IMR-90 (cell line): ENCODE results near the gene DMXL2. TPM values are rescaled to one million over a fixed set of nuclear protein-coding genes. Genes with fewer than 3 reads are reported as not detected.

Source experiments
- ATAC-seq: fragments of 200-7000 bp; cut with Tn5 transposase; 2 replicates; pipeline ENCODE4 v1.9.1; 2020; ENCODE audit warnings: low read depth, mild to moderate bottlenecking, moderate library complexity
- BruUV-seq: library from RNA; stranded (reverse); fragments of 400-500 nt; replicated peaks from 2 replicates; lab custom pipeline; 2021; lab: Mats Ljungman, UMichigan
- CTCF ChIA-PET: fragments of 300-600 bp; formaldehyde crosslinking; extraction: SDS; loops from one replicate; lab custom pipeline; 2021; ENCODE audit warnings: antibody characterized with exemption; lab: Yijun Ruan, JAX
- POLR2A ChIA-PET: fragments of 300-600 bp; sonication (Branson Sonifier 250); formaldehyde crosslinking; loops from one replicate; lab custom pipeline; 2022; ENCODE audit warnings: antibody characterized with exemption; ENCODE audit not compliant: unreplicated experiment; lab: Charles Lee
- DNase-seq: peaks from one replicate; pipeline ENCODE4 v3.0.0; 2013
- H2AFZ ChIP-seq: replicated peaks from 2 replicates; pipeline ENCODE3; 2013; ENCODE audit warnings: low read length, mild to moderate bottlenecking; ENCODE audit not compliant: poor library complexity
- H2AK5ac ChIP-seq: 2 replicates; pipeline ENCODE4 v1.6.1; 2013; ENCODE audit warnings: low read depth, low read length, inconsistent platforms
- H2AK9ac ChIP-seq: replicated peaks from 2 replicates; pipeline ENCODE3; 2013; ENCODE audit warnings: mild to moderate bottlenecking, low read depth, low read length, moderate library complexity; ENCODE audit not compliant: poor library complexity
- H2BK120ac ChIP-seq: 2 replicates; pipeline ENCODE4 v1.6.1; 2013; ENCODE audit warnings: low read depth, low read length, inconsistent platforms
- H2BK15ac ChIP-seq: 3 replicates; pipeline ENCODE4 v1.6.1; 2013; ENCODE audit warnings: low read depth, low read length, inconsistent platforms
- H2BK20ac ChIP-seq: 2 replicates; pipeline ENCODE4 v1.6.1; 2013; ENCODE audit warnings: low read depth, mild to moderate bottlenecking, inconsistent platforms, low read length, moderate library complexity
- H2BK5ac ChIP-seq: 2 replicates; pipeline ENCODE4 v1.6.1; 2013; ENCODE audit warnings: mild to moderate bottlenecking, low read depth, low read length, inconsistent platforms; ENCODE audit not compliant: poor library complexity, severe bottlenecking
- H3K14ac ChIP-seq: replicated peaks from 2 replicates; pipeline ENCODE4 v1.6.1; 2013; ENCODE audit warnings: low read depth, low read length, inconsistent platforms
- H3K18ac ChIP-seq: 2 replicates; pipeline ENCODE4 v1.6.1; 2013; ENCODE audit warnings: low read depth, low read length, control low read depth
- H3K23ac ChIP-seq: 2 replicates; pipeline ENCODE4 v1.6.1; 2013; ENCODE audit warnings: low read depth, low read length, inconsistent platforms
- H3K27ac ChIP-seq: 2 replicates; pipeline ENCODE4 v1.5.1; 2013; ENCODE audit warnings: mild to moderate bottlenecking, control low read depth, low read length; ENCODE audit not compliant: insufficient read depth
- H3K27me3 ChIP-seq: 2 replicates; pipeline ENCODE4 v1.6.1; 2013; ENCODE audit warnings: low read length; ENCODE audit not compliant: control insufficient read depth, insufficient read depth
- H3K36me3 ChIP-seq: 2 replicates; pipeline ENCODE4 v1.6.1; 2013; ENCODE audit warnings: low read length, mixed read lengths; ENCODE audit not compliant: control insufficient read depth, insufficient read depth
- H3K4ac ChIP-seq: 2 replicates; pipeline ENCODE4 v1.6.1; 2013; ENCODE audit warnings: low read depth, low read length, inconsistent platforms
- H3K4me1 ChIP-seq: 2 replicates; pipeline ENCODE4 v1.6.1; 2013; ENCODE audit warnings: low read length, mixed read lengths; ENCODE audit not compliant: control insufficient read depth, insufficient read depth
- H3K4me2 ChIP-seq: 2 replicates; pipeline ENCODE4 v1.6.1; 2013; ENCODE audit warnings: low read depth, mild to moderate bottlenecking, control low read depth, low read length, moderate library complexity
- H3K4me3 ChIP-seq: 2 replicates; pipeline ENCODE4 v1.5.1; 2013; ENCODE audit warnings: low read depth, mild to moderate bottlenecking, control low read depth, low read length, moderate library complexity; ENCODE audit not compliant: insufficient read depth
- H3K56ac ChIP-seq: 2 replicates; pipeline ENCODE4 v1.6.1; 2013; ENCODE audit warnings: low read length, inconsistent platforms; ENCODE audit not compliant: insufficient read depth; ENCODE audit errors: extremely low read depth
- H3K79me1 ChIP-seq, 2 experiments: 2 replicates each; pipeline ENCODE4 v1.6.1; 2013; ENCODE audit warnings: low read length in 2 of 2, inconsistent platforms in 1 of 2, low read depth in 1 of 2
- H3K9ac ChIP-seq: 2 replicates; pipeline ENCODE4 v1.6.1; 2013; ENCODE audit warnings: low read depth, low read length, control low read depth
- H3K9me1 ChIP-seq: 2 replicates; pipeline ENCODE4 v1.6.1; 2013; ENCODE audit warnings: low read length, inconsistent platforms; ENCODE audit not compliant: insufficient read depth
- H3K9me3 ChIP-seq: 2 replicates; pipeline ENCODE4 v1.6.1; 2013; ENCODE audit warnings: low read length; ENCODE audit not compliant: control insufficient read depth, insufficient read depth
- H4K20me1 ChIP-seq: 2 replicates; pipeline ENCODE4 v1.6.1; 2013; ENCODE audit warnings: low read length, inconsistent platforms; ENCODE audit not compliant: insufficient read depth
- H4K5ac ChIP-seq: 2 replicates; pipeline ENCODE4 v1.6.1; 2013; ENCODE audit warnings: mild to moderate bottlenecking, low read depth, low read length, control low read depth
- H4K8ac ChIP-seq, 2 experiments: 2 replicates each; pipeline ENCODE4 v1.6.1; 2013; ENCODE audit warnings: low read depth in 2 of 2, low read length in 2 of 2, control low read depth in 1 of 2, inconsistent platforms in 1 of 2
- H4K91ac ChIP-seq: 2 replicates; pipeline ENCODE4 v1.6.1; 2013; ENCODE audit warnings: low read depth, low read length, inconsistent platforms; ENCODE audit not compliant: insufficient read depth
- BHLHE40 ChIP-seq: fragments of 150-350 bp; IDR thresholded peaks from 2 replicates; pipeline ENCODE4 v1.6.1; 2016; ENCODE audit warnings: mild to moderate bottlenecking, low read depth, low read length
- MAFK ChIP-seq: IDR thresholded peaks from 2 replicates; pipeline ENCODE4 v1.6.1; 2012; ENCODE audit warnings: low read depth, low read length, improper control_type of control experiment
- WGBS, 2 experiments: methylation state at CpG; one replicate each; pipeline versions ENCODE4 v1.1.5 to v1.1.7; 2013; ENCODE audit warnings: missing lambda C conversion rate in 2 of 2; ENCODE audit not compliant: insufficient read length in 1 of 2; ENCODE audit errors: extremely low coverage in 2 of 2; 5-methylcytosine and 5-hydroxymethylcytosine counted together
- dilution Hi-C: fragments of 300-500 bp; cut with HindIII; formaldehyde crosslinking; loops from one replicate; pipeline ENCODE4 v1.14.3; 2018; ENCODE audit warnings: low sequenced_read_pairs; ENCODE audit not compliant: unreplicated experiment
- in situ Hi-C: fragments of 300-500 bp; cut with MboI; formaldehyde crosslinking; loops from 3 replicates; pipeline ENCODE4 v1.14.3; 2019; ENCODE audit warnings: low sequenced_read_pairs, inconsistent platforms, mixed read lengths
- intact Hi-C: fragments of 100-400 bp; cut with micrococcal nuclease; formaldehyde crosslinking; loops from 2 replicates; pipeline ENCODE4 v1.10.0; 2022
- polyA plus RNA-seq, 3 experiments: library from polyadenylated mRNA; depleted of rRNA; stranded (reverse); fragments of >200 nt; gene quantifications; 2 replicates each; pipeline ENCODE4 v1.2.3, GENCODE V29; 2012; ENCODE audit warnings: low replicate concordance in 1 of 3
- total RNA-seq: library from RNA; depleted of rRNA; stranded (reverse); fragments of >200 nt; gene quantifications from 2 replicates; pipeline ENCODE4 v1.2.3, GENCODE V29; 2012

Gene DMXL2
- total and polyA plus RNA-seq, 2 of the 4 experiments (the other 2 are of a cell fraction): 9.7 to 21.9 TPM

- Histone ChIP-seq H4K20me1 (no peaks in the 10 kb centered on the region), H4K91ac (no peak overlapping the region), H3K56ac (no peak overlapping the region), H3K4me2 (no peak overlapping the region), H3K14ac (no peak overlapping the region), H3K27ac (no peak overlapping the region), H3K18ac (no peak overlapping the region), H3K4me1 (no peaks in the 10 kb centered on the region), H2AK9ac (no peak overlapping the region), H4K5ac (no peak overlapping the region), H3K9me3 (no peaks in the 10 kb centered on the region), H3K9ac (no peak overlapping the region), H2AFZ (no peak overlapping the region), H2BK20ac (no peak overlapping the region), H2BK120ac (no peak overlapping the region), H2BK5ac (no peak overlapping the region), H3K36me3 (no peaks in the 10 kb centered on the region), H2BK15ac (no peak overlapping the region), H2AK5ac (no peak overlapping the region), H3K9me1 (no peaks in the 10 kb centered on the region), H3K27me3 (no peaks in the 10 kb centered on the region), H3K79me1 (no peaks in the 10 kb centered on the region), H3K4ac (no peak overlapping the region), H3K4me3 (no peak overlapping the region), H3K23ac (no peak overlapping the region), H4K8ac (no peak overlapping the region)
- WGBS, 2 experiments: no CpG with 5 or more reads among the region's 2 CpGs
- TF ChIP-seq MAFK (0 out of 2 replicates have a peak, but pooled peaks have one; percentile 25), BHLHE40 (no peak)
- ATAC-seq: no peak
- intact Hi-C loops: no loop called here
- ChIA-PET POLR2A (no interaction called here), CTCF (interaction anchor here (1.7 kb wide), 1 partner anchor 11 kb away, joined by 13 read pairs; no protein-coding TSS in a partner anchor)
- dilution Hi-C loops: no loop called here
- BruUV-seq: no TSS peak
- DNase-seq: no peak
- in situ Hi-C loops: no loop called here
These were observed 74.9 kb downstream of the DMXL2 start for GRCh38 chr15:51547656-51548055.
